KMS-11 (cell line): Measurements from ENCODE around the gene RNF14.
"Not testable (repeated sequence)": the region's sequence is repeated elsewhere in the genome, so short reads cannot be mapped to it uniquely, and the experiment has no call there.

Source experiments
- H2AFZ ChIP-seq: fragments of 200-600 bp; sonication (generic); 2 replicates; pipeline ENCODE4 v1.6.1; 2016; ENCODE audit warnings: antibody characterized with exemption, mixed run types, low read depth
- H3K27ac ChIP-seq: fragments of 200-600 bp; sonication (generic); 2 replicates; pipeline ENCODE4 v1.6.1; 2016; ENCODE audit warnings: mild to moderate bottlenecking, mixed run types
- H3K27me3 ChIP-seq: fragments of 200-600 bp; sonication (generic); 2 replicates; pipeline ENCODE4 v1.6.1; 2017; ENCODE audit warnings: mild to moderate bottlenecking, low read depth, mixed run types, moderate library complexity; ENCODE audit not compliant: insufficient read depth
- H3K36me3 ChIP-seq: fragments of 200-600 bp; sonication (generic); 2 replicates; pipeline ENCODE4 v1.6.1; 2017; ENCODE audit warnings: mild to moderate bottlenecking, mixed run types; ENCODE audit not compliant: insufficient read depth
- H3K4me1 ChIP-seq: fragments of 200-600 bp; sonication (generic); 2 replicates; pipeline ENCODE4 v1.6.1; 2016; ENCODE audit warnings: mild to moderate bottlenecking, low read depth, mixed run types; ENCODE audit not compliant: poor library complexity, severe bottlenecking
- H3K4me2 ChIP-seq: fragments of 200-600 bp; sonication (generic); 2 replicates; pipeline ENCODE4 v1.7.0; 2016; ENCODE audit warnings: mild to moderate bottlenecking, mixed run types
- H3K4me3 ChIP-seq: fragments of 200-600 bp; sonication (generic); IDR thresholded peaks from 2 replicates; pipeline ENCODE4 v1.6.1; 2017; ENCODE audit warnings: low read depth, low read length, mixed read lengths; ENCODE audit not compliant: insufficient read depth
- H3K79me2 ChIP-seq: fragments of 200-600 bp; sonication (generic); 2 replicates; pipeline ENCODE4 v1.6.1; 2016; ENCODE audit warnings: low read depth, mixed run types; ENCODE audit not compliant: insufficient read depth
- H3K9ac ChIP-seq: fragments of 200-600 bp; sonication (generic); 2 replicates; pipeline ENCODE4 v1.6.1; 2016; ENCODE audit warnings: mild to moderate bottlenecking, mixed run types
- H4K20me1 ChIP-seq: fragments of 200-600 bp; sonication (generic); 2 replicates; pipeline ENCODE4 v1.6.1; 2016; ENCODE audit warnings: mild to moderate bottlenecking, mixed run types; ENCODE audit not compliant: insufficient read depth
- CTCF ChIP-seq: fragments of 200-600 bp; sonication (generic); conservative IDR thresholded peaks from 2 replicates; pipeline ENCODE4 v1.6.1; 2017; ENCODE audit warnings: low read depth, mild to moderate bottlenecking, antibody characterized with exemption, low read length, moderate library complexity, mixed read lengths

RNF14 gene, protein sequence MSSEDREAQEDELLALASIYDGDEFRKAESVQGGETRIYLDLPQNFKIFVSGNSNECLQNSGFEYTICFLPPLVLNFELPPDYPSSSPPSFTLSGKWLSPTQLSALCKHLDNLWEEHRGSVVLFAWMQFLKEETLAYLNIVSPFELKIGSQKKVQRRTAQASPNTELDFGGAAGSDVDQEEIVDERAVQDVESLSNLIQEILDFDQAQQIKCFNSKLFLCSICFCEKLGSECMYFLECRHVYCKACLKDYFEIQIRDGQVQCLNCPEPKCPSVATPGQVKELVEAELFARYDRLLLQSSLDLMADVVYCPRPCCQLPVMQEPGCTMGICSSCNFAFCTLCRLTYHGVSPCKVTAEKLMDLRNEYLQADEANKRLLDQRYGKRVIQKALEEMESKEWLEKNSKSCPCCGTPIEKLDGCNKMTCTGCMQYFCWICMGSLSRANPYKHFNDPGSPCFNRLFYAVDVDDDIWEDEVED

GRCh38 chr5:141968914-141969608 lies at the start of gene RNF14:
RNF14 (plus strand) TSS chr5:141969105; CDS start chr5:141973589, 4,484 bp downstream.
- peak within 1 kb of the TSS; percentile 86 for H3K27ac ChIP-seq
- peak within 1 kb of the TSS; percentile 80 for H3K9ac ChIP-seq
- peaks cover 14% of the 10 kb centered on the region; the same call in 1 of the 2 replicates for H3K79me2 ChIP-seq
- H3K4me1 ChIP-seq, result peaks cover 27% of the 10 kb centered on the region
- H3K4me2 ChIP-seq, result peak within 1 kb of the TSS; percentile 98
- peak within 1 kb of the TSS; percentile 95 for H2AFZ ChIP-seq
- no peaks in the 10 kb centered on the region for H3K36me3 ChIP-seq
- H3K4me3 ChIP-seq, result peak within 1 kb of the TSS; percentile 40
- H3K27me3 ChIP-seq, result no peaks in the 10 kb centered on the region
- peak; percentile 79 for TF ChIP-seq CTCF
- H4K20me1 ChIP-seq, result no peaks in the 10 kb centered on the region

GRCh38 chr5:141919218-141920119 lies 49.4 kb upstream of the RNF14 start:
- Histone ChIP-seq H3K27me3 (no peaks in the 10 kb centered on the region), H3K4me3 (no peak overlapping the region), H3K4me2 (no peak overlapping the region), H3K79me2 (peaks cover 4% of the 10 kb centered on the region; the same call in 1 of the 2 replicates), H2AFZ (no peak overlapping the region), H3K4me1 (peaks cover 9% of the 10 kb centered on the region), H3K27ac (no peak overlapping the region), H3K9ac (no peak overlapping the region), H4K20me1 (no peaks in the 10 kb centered on the region), H3K36me3 (no peaks in the 10 kb centered on the region)
- TF ChIP-seq CTCF, result no peak

GRCh38 chr5:141920771-141921170 lies 48.1 kb upstream of the RNF14 start:
- H3K9ac ChIP-seq, result no peak overlapping the region
- no peak overlapping the region for H3K4me2 ChIP-seq
- no peaks in the 10 kb centered on the region for H3K36me3 ChIP-seq
- H3K27me3 ChIP-seq, result no peaks in the 10 kb centered on the region
- no peaks in the 10 kb centered on the region for H4K20me1 ChIP-seq
- no peak overlapping the region for H3K4me3 ChIP-seq
- no peak overlapping the region for H2AFZ ChIP-seq
- TF ChIP-seq CTCF, result no peak
- H3K4me1 ChIP-seq, result peaks cover 14% of the 10 kb centered on the region
- peaks cover 5% of the 10 kb centered on the region; the same call in 1 of the 2 replicates for H3K79me2 ChIP-seq
- H3K27ac ChIP-seq, result no peak overlapping the region

DNA sequence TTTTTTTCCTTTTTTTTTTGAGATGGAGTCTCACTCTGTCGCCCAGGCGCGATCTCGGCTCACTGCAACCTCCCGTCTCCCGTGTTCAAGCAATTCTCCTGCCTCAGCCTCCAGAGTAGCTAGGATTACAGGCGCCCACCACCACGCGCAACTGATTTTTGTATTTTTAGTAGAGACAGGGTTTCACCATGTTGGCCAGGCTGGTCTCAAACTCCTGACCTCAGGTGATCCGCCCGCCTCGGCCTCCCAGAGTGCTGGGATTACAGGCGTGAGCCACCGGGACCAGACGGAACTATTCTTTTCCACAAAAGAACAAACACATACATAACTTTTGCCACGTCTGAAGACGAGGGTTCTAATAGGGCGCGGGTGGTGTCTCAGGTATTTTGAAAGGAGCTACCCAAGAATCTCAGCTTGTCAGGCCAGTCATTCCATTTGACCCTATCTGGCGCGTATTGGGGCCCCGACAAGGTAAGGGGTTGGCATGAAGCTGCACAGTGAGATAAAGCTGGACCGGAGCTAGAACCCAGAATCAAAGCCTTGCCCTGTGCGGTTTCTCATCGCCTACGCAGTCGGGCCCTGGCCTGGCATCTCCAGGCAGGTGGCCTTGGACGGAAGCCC lies 46.0 kb upstream of the RNF14 start:
- H3K4me1 ChIP-seq, result peaks cover 14% of the 10 kb centered on the region
- peak overlapping the region; percentile 83 for H3K27ac ChIP-seq
- H3K27me3 ChIP-seq, H3K36me3 ChIP-seq, H4K20me1 ChIP-seq, H3K4me3 ChIP-seq, H3K79me2 ChIP-seq: not testable (repeated sequence)
- peak overlapping the region; percentile 83 for H3K9ac ChIP-seq
- H3K4me2 ChIP-seq, result peak overlapping the region; percentile 78
- peak overlapping the region; percentile 84 for H2AFZ ChIP-seq
